Subcutaneous preadipocyte (primary cell): Measurements from ENCODE around the gene CRABP1. TPM values are rescaled to one million over a fixed set of nuclear protein-coding genes. Genes with fewer than 3 reads are reported as not detected.

Experiments used
- small RNA-seq: library from RNA; depleted of rRNA; stranded (forward); fragments of <200 nt; gene quantifications from one replicate; pipeline ENCODE3, GENCODE V24; 2012
- total RNA-seq: library from RNA; depleted of rRNA; stranded (reverse); fragments of >200 nt; gene quantifications from 2 replicates; pipeline ENCODE4 v1.2.3, GENCODE V29; 2012

The CRABP1 gene
- not detected in 2 replicates for total RNA-seq

GRCh38 chr15:78340231-78341056, at the start of gene CRABP1:
TSS of gene CRABP1 (plus strand) at chr15:78340353. CDS start at chr15:78340429, 76 bp downstream.

GRCh38 chr15:78299101-78299930, 40.8 kb upstream of the CRABP1 start, which contains the start of gene SKIC8:
TSS of gene SKIC8 (minus strand) at chr15:78299609. CDS start at chr15:78295686, 3,923 bp downstream.

Small RNA genes lying within 50 kb of the gene (small RNA-seq; reads per million reads assigned to genes)
- not detected for gene AC090607.5

Other genes starting within 250 kb of the CRABP1 start
- gene SH2D7, start 247.8 kb upstream of the CRABP1 start, total RNA-seq: not detected in 2 replicates
- under 0.01 and 0.98 TPM in 2 replicates for gene CIB2, start 208.9 kb upstream of the CRABP1 start, total RNA-seq
- gene IDH3A, start 191.0 kb upstream of the CRABP1 start, total RNA-seq: 23.9 and 38.5 TPM in 2 replicates
- gene ACSBG1, start 105.8 kb upstream of the CRABP1 start, total RNA-seq: under 0.01 TPM in 1 of 2 replicates, not detected in the other
- gene DNAJA4, start 75.8 kb upstream of the CRABP1 start, total RNA-seq: 1.1 and 2.0 TPM in 2 replicates
- 57.7 and 71.2 TPM in 2 replicates for gene SKIC8, start 40.7 kb upstream of the CRABP1 start, total RNA-seq
- 19.8 and 21.9 TPM in 2 replicates for gene IREB2, start 97.9 kb downstream of the CRABP1 start, total RNA-seq
- gene HYKK, start 167.2 kb downstream of the CRABP1 start, total RNA-seq: 3.1 and 3.3 TPM in 2 replicates
- 180 and 183 TPM in 2 replicates for gene PSMA4, start 200.1 kb downstream of the CRABP1 start, total RNA-seq
- gene CHRNA5, start 225.2 kb downstream of the CRABP1 start, total RNA-seq: 0.37 and 4.3 TPM in 2 replicates